NCI-H69 (cell line): ENCODE measurements around the gene FYB1.
"Not testable (repeated sequence)": the region's sequence is repeated elsewhere in the genome, so short reads cannot be mapped to it uniquely, and the experiment has no call there.

ENCODE experiments used
- DNase-seq: peaks from one replicate; lab custom pipeline; 2025; lab: John Stamatoyannopoulos, UW

Gene FYB1

DNA sequence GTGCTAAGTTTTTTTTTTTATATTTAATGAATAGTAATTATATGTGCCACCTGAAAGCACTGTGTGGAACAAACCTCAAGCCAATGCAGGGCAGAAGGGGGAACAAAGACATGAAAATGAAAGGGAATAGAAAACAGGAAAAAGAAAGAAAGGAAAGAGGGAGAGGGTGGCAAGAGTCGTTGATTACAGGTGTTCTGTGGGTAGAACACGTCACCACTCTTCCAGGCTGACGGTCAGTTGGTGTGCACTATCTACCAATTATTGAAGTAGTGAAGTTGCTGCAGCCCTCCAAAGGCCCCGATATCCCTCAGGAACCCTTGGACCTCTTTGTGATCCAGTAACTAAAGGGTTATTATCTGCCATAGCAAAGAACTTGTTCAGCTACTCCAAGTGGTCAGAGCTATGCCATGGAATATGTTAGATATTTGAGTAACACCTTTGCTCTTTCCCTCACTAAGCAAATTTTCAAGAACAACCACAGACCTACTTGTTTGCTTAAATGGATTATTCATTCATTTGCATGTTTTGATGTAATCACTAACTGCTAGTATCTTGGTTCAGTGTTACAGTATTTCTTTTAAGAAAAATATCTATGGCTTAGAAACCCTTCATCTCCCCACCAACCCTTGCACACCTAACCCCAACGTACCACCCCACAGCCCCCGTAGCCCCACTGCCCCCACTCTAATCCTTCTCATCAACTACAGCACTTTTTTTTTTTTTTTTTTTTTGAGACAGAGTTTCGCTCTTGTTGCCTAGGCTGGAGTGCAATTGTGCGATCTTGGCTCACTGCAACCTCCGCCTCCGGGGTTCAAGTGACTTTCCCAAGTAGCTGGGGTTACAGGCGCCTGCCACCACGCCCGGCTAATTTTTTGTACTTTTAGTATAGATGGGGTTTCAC lies 31.3 kb downstream of the FYB1 start:
- DNase-seq = no peak

DNA sequence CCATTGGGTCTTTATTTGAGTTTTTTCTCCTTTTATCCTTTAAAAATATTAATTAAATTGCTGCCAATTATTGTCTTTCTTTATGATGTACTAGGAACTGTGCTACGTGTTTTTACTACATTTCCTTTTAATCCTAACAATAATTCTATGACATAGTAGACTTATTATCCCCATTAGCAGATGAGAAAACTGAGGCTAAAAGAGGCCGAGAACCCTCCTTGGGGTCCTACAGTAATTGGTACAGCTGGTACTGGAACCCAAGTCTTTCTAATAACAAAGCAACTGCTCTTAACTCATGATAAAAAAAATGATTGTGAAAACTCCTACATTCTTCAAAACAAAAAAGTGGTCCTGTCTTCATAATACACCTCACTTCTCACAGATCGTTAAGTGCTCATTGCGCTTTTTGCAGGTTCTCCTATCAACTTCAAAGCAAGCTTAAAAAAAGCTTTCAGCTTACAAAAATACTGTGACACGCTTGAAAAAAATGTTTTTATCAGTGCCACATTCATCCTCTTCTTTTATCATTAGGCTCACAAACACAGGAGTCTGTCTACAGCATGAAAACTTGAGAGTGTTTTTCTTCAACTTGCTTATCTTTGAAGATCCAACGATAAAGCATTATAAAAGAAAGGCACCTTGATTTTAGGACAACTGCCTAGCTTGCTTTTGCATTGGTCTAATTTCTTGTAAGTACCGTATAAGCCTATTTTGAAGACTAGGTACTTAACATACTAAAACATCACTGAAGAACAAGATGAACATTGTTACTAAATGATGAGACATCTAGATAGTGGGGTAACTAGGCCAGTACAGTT lies 32.4 kb downstream of the FYB1 start:
- DNase-seq = no peak

- no peak for DNase-seq
These were observed 33.1 kb downstream of the FYB1 start for GRCh38 chr5:39186289-39186688.

GRCh38 chr5:39185761-39186160 lies 33.6 kb downstream of the FYB1 start:
- DNase-seq = no peak

DNA sequence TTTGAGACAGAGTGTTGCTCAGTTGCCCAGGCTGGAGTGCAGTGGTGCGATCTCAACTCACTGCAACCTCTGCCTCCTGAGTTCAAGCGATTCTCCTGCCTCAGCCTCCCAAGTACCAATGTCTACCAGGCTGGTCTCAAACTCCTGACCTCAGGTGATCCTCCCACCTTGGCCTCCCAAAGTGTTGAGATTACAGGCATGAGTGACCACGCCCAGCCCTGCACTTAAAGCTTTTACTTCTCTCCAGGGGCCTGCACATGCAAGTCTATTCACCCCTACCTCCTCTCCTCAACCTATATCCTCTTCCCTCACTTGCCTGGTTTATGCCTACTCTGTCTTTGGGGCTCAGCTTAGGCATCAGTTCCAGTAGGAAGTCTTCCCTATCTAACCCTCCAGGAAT lies 39.8 kb downstream of the FYB1 start:
- not testable (repeated sequence) for DNase-seq

GRCh38 chr5:39178861-39179260 lies 40.5 kb downstream of the FYB1 start:
- DNase-seq = no peak

DNA sequence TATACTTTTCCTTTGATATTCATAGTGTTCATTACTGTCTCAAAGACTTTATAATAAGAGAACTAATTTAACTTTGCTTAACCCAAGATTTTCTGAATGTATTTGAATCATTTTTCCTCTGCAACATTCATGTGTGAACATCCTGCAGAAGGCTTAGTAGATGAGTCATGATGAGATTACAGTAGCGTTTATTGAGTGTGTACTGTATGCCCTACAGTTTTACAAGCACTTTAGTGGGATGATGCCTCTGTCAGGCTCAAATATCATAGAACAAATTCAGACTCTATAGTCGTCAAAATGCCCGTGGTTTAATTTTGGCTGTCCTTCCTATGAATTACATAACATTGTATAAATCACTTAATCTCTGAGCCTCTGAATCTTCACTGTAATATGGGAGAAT lies 41.2 kb downstream of the FYB1 start:
- no peak for DNase-seq

DNA sequence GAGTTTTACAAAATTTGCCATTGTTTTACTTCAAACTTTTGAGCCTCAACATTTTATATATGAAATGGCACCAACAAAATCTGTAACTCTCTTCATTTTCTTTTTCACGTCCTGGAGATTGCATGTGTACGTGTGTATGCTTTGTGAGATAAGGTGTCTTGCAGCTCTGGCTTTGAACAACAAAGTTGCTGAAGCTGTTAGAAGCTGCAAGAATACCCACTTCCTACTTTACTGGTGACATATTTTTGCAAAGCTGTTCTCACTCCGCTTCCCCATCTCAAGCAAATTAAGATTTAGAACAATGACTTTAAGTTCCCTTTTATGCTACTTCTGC lies 41.8 kb downstream of the FYB1 start:
- DNase-seq = no peak

- no peak for DNase-seq
These were observed 42.4 kb downstream of the FYB1 start for GRCh38 chr5:39176759-39177630.

DNA sequence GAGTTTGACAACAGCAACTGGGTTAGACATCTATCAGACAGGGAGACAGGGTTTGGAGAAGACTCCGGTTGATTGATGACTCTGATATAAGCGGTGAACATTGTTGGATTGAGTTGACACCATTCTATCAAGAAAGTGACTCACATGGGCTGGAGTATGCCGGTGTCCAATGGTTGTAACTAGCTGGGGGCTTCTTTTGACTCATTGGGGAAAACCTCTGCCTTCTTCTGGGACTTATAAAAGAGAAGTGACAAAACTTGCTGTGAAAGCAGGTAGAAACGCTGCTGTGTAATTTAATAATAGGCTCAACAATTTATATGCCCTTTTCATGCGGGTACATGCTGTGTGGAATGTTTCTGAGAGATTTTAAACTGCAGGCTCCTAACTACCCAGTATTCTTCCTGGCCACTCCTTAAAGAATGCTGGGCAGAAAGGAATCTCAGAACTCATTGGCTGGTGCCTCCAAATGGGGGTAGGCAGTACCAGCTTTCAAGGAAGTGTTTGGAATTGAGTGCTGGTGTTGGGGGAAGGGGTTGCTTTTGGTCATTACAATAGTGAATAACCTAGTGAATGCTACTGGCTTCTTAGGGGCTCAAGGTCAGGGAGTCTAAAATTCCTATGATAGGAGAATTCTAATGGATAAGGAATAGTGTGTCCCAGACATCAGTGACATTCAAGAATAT lies 43.9 kb downstream of the FYB1 start:
- no peak for DNase-seq

GRCh38 chr5:39173069-39173468 lies 46.3 kb downstream of the FYB1 start:
- DNase-seq = no peak

- no peak for DNase-seq
These were observed 46.8 kb downstream of the FYB1 start for GRCh38 chr5:39172593-39172992.

- DNase-seq = no peak
These were observed 47.7 kb downstream of the FYB1 start for GRCh38 chr5:39171647-39172046.

DNA sequence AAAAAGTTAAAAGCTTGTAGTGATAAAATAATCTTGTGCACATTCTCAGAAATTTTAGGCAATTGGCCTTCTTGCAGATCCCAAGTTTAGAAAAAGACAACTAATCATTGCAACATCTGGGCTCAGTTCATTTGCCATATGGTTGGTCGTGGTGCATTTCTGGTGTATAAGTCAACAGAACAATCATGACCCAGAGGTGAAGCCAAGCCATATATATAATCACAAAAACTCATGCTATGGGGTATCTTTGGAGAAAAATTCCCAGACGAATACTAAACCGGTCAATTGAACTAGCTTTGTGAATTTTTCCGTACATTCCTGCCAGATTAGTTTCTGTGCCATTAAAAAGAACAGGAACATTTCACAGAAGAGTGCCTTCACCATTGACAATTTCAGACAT lies 50.3 kb downstream of the FYB1 start:
- DNase-seq = no peak

DNA sequence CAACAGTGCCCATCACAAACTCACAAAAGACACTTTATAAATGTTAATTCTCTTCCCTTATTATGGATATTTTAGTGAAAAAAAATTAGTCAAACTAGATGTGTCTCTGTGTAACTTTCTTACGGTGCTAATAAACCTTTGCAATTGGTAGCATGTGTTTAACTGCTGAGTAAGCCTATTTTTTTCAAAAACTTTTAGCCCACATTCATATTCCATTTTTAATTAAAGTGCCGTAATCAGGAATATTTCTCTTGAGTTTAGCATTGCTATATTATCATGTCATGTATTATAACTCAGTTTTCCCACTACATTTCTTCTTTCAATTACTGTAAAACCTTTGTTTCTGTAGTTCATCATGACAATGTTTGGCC lies 51.4 kb downstream of the FYB1 start:
- DNase-seq = no peak

DNA sequence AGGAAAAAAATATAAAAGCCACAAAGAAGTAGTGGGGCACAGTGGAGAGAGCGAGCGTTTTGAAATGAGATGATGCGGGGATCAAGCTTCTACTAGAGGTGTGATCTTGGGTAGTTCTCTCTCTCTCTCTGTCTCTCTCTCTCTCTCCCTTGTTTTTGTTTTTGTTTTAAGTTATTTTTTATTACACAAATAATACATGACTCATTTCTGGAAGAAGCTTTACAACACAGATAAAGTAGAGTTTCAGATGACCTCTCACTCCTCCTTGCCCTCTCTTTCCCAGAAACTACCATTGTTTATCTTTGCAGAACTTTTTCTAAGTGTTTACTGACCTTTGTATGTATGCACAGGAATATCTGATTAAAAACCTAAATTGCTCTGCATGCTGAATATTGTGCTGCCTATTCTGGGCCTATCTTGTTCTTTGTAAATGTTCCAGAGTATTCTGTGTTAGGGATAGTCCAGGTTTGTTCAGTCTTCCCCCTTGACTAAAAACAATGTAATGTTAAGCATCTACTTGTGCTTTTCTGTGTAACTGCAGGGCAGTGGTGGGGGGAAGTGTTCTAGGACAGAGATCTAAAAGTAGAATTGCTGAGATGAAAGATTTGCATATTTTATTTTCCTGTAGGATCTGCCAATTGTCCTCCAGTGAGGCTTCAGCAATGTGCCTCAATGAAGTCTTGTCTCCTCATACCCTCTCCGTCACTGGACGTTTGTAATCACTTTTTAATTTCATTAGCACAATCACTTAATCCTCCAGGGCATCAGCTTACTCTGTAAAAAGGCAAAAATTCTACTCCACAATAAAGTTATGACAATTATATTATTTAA lies 52.0 kb downstream of the FYB1 start:
- DNase-seq = no peak

DNA sequence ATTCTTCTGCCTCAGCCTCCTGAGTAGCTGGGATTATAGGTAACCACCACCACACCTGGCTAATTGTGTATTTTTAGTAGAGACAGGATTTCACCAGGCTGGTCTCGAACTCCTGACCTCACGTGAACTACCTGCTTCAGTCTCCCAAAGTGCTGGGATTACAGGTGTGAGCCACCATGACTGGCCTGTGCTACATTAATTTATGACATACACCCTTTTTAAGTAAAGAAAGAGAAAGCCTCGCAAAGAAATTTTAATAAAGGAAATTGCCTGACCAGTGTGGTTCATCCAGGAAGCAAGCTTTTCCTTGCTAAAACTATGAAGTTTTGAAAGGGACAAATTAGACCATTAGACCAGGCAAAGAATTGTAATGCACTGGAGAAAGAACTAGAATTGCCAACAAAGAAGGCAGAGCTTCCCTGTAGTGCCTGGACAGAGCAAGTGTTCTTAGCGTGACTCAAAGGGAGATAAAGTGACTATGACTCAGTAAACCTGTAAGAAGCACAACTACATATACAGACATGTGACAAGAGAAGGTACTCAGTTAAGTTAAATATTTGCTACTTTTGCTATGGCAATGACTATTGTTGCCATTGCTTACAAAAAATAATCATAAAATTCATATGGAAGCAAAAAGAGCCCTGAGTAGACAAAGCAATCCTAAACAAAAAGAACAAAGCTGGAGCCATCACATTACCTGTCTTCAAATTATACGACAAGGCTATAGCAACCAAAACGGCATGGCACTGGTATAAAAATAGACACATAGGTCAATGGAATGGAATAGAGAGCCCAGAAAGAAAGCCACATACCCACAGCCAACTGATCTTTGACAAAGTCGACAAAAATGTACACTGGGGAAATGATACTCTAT lies 54.6 kb downstream of the FYB1 start:
- no peak for DNase-seq

DNA sequence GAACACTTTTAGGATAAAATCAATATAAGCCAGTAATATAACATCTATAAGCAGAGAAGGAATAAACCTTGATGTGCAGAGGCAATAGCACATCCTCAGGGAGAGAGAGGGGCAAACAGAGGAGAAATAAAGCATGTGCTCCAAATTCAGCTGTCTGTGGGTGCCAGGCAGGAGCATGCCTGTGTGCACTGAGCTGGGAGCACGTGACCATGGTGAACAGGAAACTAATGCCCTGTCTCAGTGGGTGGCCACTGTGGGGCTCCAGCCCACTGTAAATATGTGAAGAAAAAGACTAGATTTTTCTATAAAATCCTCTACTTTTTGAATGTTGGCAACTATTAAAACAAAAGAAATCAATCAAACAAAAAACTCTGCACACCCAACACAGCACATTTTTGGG lies 55.3 kb downstream of the FYB1 start:
- no peak for DNase-seq

- DNase-seq = no peak
These were observed 57.8 kb downstream of the FYB1 start for GRCh38 chr5:39161578-39161977.
